ENCODE results near the gene LARP4B.

GRCh38 chr10:932589-932988, 1.1 kb upstream of the LARP4B start:
- TF ChIP-seq, protein P1, sequence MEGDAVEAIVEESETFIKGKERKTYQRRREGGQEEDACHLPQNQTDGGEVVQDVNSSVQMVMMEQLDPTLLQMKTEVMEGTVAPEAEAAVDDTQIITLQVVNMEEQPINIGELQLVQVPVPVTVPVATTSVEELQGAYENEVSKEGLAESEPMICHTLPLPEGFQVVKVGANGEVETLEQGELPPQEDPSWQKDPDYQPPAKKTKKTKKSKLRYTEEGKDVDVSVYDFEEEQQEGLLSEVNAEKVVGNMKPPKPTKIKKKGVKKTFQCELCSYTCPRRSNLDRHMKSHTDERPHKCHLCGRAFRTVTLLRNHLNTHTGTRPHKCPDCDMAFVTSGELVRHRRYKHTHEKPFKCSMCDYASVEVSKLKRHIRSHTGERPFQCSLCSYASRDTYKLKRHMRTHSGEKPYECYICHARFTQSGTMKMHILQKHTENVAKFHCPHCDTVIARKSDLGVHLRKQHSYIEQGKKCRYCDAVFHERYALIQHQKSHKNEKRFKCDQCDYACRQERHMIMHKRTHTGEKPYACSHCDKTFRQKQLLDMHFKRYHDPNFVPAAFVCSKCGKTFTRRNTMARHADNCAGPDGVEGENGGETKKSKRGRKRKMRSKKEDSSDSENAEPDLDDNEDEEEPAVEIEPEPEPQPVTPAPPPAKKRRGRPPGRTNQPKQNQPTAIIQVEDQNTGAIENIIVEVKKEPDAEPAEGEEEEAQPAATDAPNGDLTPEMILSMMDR (IDR thresholded peaks at IDR 0.05): no peak
- TF ChIP-seq POLR2A (IDR thresholded peaks at IDR 0.05) (no peak), EP300 (IDR thresholded peaks at IDR 0.05) (no peak)

Data from gastroesophageal sphincter (tissue), 3 donors.